ENCODE results near the gene DLGAP4. TPM values are rescaled to one million over a fixed set of nuclear protein-coding genes. Genes with fewer than 3 reads are reported as not detected.

The DLGAP4 gene
- total and polyA plus RNA-seq, 2 of the 8 experiments (the other 6 are each of a cell fraction or from before 2014, with no cell fraction given): 41.2 to 57.2 TPM

GRCh38 chr20:36447101-36447500 is 141.0 kb downstream of the DLGAP4 start:
- Histone ChIP-seq H2BK15ac (ENCODE audit: low read length) (no peak overlapping the region), H3K4me3 (ENCODE audit: extremely low read depth in 1 of 4, insufficient read depth in 2 of 4, low read depth in 3 of 4, low read length in 4 of 4) (no peak overlapping the region), H3K23ac (ENCODE audit: insufficient read length) (no peak overlapping the region), H2BK120ac (replicated peaks; ENCODE audit: low read depth, low read length) (no peak overlapping the region), H3K79me1 (ENCODE audit: low read depth, low read length) (no peaks in the 10 kb centered on the region), H3K36me3 (ENCODE audit: control insufficient read depth in 2 of 4, insufficient read depth in 4 of 4, low read length in 3 of 4) (no peaks in the 10 kb centered on the region), H4K20me1 (replicated peaks in 1 of 2; ENCODE audit: control insufficient read depth in 1 of 2, insufficient read depth in 2 of 2, low read length in 2 of 2) (no peaks in the 10 kb centered on the region), H4K8ac (ENCODE audit: extremely low read depth, insufficient read depth, low read length) (no peak overlapping the region; the same call in 1 of the 2 replicates), H2AFZ (ENCODE audit: low read length) (no peak overlapping the region), H2BK12ac (ENCODE audit: low read depth, low read length) (no peak overlapping the region), H4K91ac (replicated peaks; ENCODE audit: insufficient read length, low read length) (no peak overlapping the region), H3K18ac (ENCODE audit: extremely low read depth, low read length) (no peak overlapping the region), H3K4me2 (ENCODE audit: insufficient read depth in 1 of 2, low read depth in 2 of 2, low read length in 2 of 2) (peak overlapping the region in 1 of 2 experiments; percentile 17; a peak in 1 of 4 replicates), H2BK5ac (ENCODE audit: low read depth, low read length) (no peak overlapping the region), H3K56ac (replicated peaks; ENCODE audit: insufficient read length, low read depth, low read length) (no peak overlapping the region), H2BK20ac (ENCODE audit: low read length) (no peak overlapping the region), H3K14ac (ENCODE audit: insufficient read length) (no peak overlapping the region), H3K9ac (replicated peaks in 1 of 4; ENCODE audit: extremely low read depth in 1 of 4, low read depth in 3 of 4, low read length in 3 of 4) (no peak overlapping the region), H3K79me2 (ENCODE audit: control insufficient read depth in 1 of 2, insufficient read depth in 2 of 2, low read length in 2 of 2) (no peaks in the 10 kb centered on the region), H4K5ac (ENCODE audit: insufficient read length, low read depth, low read length) (no peak overlapping the region), H3K27ac (ENCODE audit: low read depth, low read length) (no peak overlapping the region), H3K4ac (replicated peaks; ENCODE audit: insufficient read length, low read depth, low read length) (no peak overlapping the region), H3K9me3 (ENCODE audit: insufficient read depth in 2 of 2, low read depth in 1 of 2, low read length in 1 of 2) (no peaks in the 10 kb centered on the region), H3K27me3 (replicated peaks in 1 of 4; ENCODE audit: control insufficient read depth in 3 of 4, extremely low read depth in 1 of 4, insufficient read depth in 3 of 4, low read length in 3 of 4) (no peaks in the 10 kb centered on the region), H3K4me1 (replicated peaks in 1 of 4; ENCODE audit: control insufficient read depth in 3 of 4, insufficient read depth in 4 of 4, low read length in 3 of 4) (peaks cover 4 to 11% (median 5%) of the 10 kb centered on the region in 4 experiments; a peak in 4 of 7 replicates), H2AK5ac (ENCODE audit: low read depth, low read length) (no peak overlapping the region), H3K23me2 (ENCODE audit: low read depth, low read length) (no peaks in the 10 kb centered on the region)
- TF ChIP-seq MAFK (IDR thresholded peaks at IDR 0.05; ENCODE audit: low read depth, low read length) (no peak), CBX5 (IDR thresholded peaks at IDR 0.05; ENCODE audit: low read depth, low read length) (no peak), EZH2 (IDR thresholded peaks at IDR 0.05; ENCODE audit: low read depth, low read length, severe bottlenecking) (no peak), SP1 (IDR thresholded peaks at IDR 0.05; ENCODE audit: low read depth, low read length) (peak; percentile 30; the same call in 1 of the 2 replicates), SUZ12 (IDR thresholded peaks at IDR 0.05; ENCODE audit: low read length) (no peak), NANOG (IDR thresholded peaks at IDR 0.05; ENCODE audit: insufficient read depth, low read depth, low read length, poor library complexity, severe bottlenecking) (no peak), USF2 (IDR thresholded peaks at IDR 0.05; ENCODE audit: low read length) (no peak), PHF8 (conservative IDR thresholded peaks at IDR 0.05; ENCODE audit: low read depth, low read length) (no peak)
- FAIRE-seq (no peak), DNase-seq (ENCODE audit: low read depth in 1 of 2, low spot score in 2 of 2) (peak in 1 of 2 experiments; percentile 52)
- ChIA-PET POLR2A (ENCODE audit: partially characterized antibody) (interaction anchor here (0.8 to 1.3 kb wide), 3 partner anchors 9 to 124 kb away, joined by 3 read pairs; no protein-coding TSS in a partner anchor), CTCF (ENCODE audit: partially characterized antibody) (interaction anchor here (0.8 to 2.8 kb wide), 11 partner anchors 8 to 233 kb away, joined by 3 to 20 read pairs (median 4); no protein-coding TSS in a partner anchor)

Data from H1 (cell line).